ENCODE results near the gene SDCBP2. TPM values are rescaled to one million over a fixed set of nuclear protein-coding genes. Genes with fewer than 3 reads are reported as not detected.
A peak's percentile ranks its signal among the peaks of the same experiment; 100 is the strongest.

Gene SDCBP2
- total and polyA plus RNA-seq, 2 of the 13 experiments (the other 11 are each of a cell fraction or from before 2014, with no cell fraction given), result 1.2 to 2.4 TPM

DNA sequence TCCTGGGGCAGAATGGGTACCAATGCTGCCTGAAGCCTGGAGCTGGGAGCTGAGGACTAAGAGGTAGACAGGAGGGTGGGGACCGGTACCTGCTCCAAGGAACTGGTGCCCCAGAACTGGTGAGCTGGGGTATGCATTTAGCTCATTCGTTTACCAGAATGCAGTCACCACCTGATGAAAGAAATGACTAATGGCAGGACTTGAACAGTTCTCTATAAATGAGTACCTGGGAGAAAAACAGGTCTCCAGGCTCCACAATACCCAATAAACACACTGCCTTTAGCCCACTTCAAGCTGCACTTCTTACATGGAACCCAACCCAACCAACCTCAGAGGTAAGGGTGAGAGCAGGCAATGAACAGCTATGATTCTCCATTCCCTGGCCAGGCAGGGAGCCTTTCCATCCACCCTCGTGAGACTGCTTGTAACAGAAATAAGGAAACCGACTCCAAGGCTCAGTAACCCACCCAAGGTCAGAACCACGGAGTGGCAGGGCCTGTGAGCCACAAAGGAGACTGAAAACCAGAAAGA, 48.5 kb upstream of the SDCBP2 start:
- peaks cover 23 to 44% of the 10 kb centered on the region in 2 experiments for H3K36me3 ChIP-seq (replicated peaks in 1 of 2; ENCODE audit: control insufficient read depth in 1 of 2, insufficient read depth in 2 of 2, low read length in 2 of 2)

More for the DNA sequence above, 48.5 kb upstream of the SDCBP2 start:
- Histone ChIP-seq H3K27me3 (ENCODE audit: control insufficient read depth in 1 of 2, insufficient read depth in 2 of 2, low read length in 2 of 2) (no peaks in the 10 kb centered on the region), H3K79me2 (ENCODE audit: insufficient read depth, low read length) (peaks cover 80% of the 10 kb centered on the region), H3K4me3 (replicated peaks in 1 of 3; ENCODE audit: insufficient read depth in 1 of 3, low read depth in 2 of 3, low read length in 3 of 3) (no peak overlapping the region), H3K9me3 (ENCODE audit: low read length) (no peaks in the 10 kb centered on the region), H3K4me2 (ENCODE audit: low read depth, low read length) (no peak overlapping the region), H4K20me1 (ENCODE audit: insufficient read depth, low read length) (peaks cover 75% of the 10 kb centered on the region), H3K4me1 (ENCODE audit: insufficient read depth, low read length) (peaks cover 54% of the 10 kb centered on the region), H3K9ac (ENCODE audit: insufficient read depth, low read depth, low read length) (no peak overlapping the region), H2AFZ (ENCODE audit: low read length) (no peak overlapping the region), H3K27ac (ENCODE audit: extremely low read length, insufficient read depth, low read length) (peak overlapping the region; percentile 4)
- TF ChIP-seq, protein P1, sequence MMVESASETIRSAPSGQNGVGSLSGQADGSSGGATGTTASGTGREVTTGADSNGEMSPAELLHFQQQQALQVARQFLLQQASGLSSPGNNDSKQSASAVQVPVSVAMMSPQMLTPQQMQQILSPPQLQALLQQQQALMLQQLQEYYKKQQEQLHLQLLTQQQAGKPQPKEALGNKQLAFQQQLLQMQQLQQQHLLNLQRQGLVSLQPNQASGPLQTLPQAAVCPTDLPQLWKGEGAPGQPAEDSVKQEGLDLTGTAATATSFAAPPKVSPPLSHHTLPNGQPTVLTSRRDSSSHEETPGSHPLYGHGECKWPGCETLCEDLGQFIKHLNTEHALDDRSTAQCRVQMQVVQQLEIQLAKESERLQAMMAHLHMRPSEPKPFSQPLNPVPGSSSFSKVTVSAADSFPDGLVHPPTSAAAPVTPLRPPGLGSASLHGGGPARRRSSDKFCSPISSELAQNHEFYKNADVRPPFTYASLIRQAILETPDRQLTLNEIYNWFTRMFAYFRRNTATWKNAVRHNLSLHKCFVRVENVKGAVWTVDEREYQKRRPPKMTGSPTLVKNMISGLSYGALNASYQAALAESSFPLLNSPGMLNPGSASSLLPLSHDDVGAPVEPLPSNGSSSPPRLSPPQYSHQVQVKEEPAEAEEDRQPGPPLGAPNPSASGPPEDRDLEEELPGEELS (CRISPR knock-in tag; IDR thresholded peaks at IDR 0.05), result 0 out of 2 replicates have a peak, but pooled peaks have one; percentile 11
- TF ChIP-seq RBM22 (optimal IDR thresholded peaks at IDR 0.05; ENCODE audit: low read length) (peak; percentile 84), ATF7-NPFF (CRISPR knock-in tag; IDR thresholded peaks at IDR 0.05; ENCODE audit: low read depth) (no peak), NONO (IDR thresholded peaks at IDR 0.05) (no peak), NONO (CRISPR knock-in tag; conservative IDR thresholded peaks at IDR 0.05) (0 out of 2 replicates have a peak, but pooled peaks have one; percentile 27), ZNF501 (CRISPR knock-in tag; IDR thresholded peaks at IDR 0.05) (peak; percentile 56; the same call in 1 of the 2 replicates)
- TF ChIP-seq, protein P2, sequence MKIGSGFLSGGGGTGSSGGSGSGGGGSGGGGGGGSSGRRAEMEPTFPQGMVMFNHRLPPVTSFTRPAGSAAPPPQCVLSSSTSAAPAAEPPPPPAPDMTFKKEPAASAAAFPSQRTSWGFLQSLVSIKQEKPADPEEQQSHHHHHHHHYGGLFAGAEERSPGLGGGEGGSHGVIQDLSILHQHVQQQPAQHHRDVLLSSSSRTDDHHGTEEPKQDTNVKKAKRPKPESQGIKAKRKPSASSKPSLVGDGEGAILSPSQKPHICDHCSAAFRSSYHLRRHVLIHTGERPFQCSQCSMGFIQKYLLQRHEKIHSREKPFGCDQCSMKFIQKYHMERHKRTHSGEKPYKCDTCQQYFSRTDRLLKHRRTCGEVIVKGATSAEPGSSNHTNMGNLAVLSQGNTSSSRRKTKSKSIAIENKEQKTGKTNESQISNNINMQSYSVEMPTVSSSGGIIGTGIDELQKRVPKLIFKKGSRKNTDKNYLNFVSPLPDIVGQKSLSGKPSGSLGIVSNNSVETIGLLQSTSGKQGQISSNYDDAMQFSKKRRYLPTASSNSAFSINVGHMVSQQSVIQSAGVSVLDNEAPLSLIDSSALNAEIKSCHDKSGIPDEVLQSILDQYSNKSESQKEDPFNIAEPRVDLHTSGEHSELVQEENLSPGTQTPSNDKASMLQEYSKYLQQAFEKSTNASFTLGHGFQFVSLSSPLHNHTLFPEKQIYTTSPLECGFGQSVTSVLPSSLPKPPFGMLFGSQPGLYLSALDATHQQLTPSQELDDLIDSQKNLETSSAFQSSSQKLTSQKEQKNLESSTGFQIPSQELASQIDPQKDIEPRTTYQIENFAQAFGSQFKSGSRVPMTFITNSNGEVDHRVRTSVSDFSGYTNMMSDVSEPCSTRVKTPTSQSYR (CRISPR knock-in tag; IDR thresholded peaks at IDR 0.05; ENCODE audit: borderline replicate concordance), result no peak
- TF ChIP-seq, protein P3, sequence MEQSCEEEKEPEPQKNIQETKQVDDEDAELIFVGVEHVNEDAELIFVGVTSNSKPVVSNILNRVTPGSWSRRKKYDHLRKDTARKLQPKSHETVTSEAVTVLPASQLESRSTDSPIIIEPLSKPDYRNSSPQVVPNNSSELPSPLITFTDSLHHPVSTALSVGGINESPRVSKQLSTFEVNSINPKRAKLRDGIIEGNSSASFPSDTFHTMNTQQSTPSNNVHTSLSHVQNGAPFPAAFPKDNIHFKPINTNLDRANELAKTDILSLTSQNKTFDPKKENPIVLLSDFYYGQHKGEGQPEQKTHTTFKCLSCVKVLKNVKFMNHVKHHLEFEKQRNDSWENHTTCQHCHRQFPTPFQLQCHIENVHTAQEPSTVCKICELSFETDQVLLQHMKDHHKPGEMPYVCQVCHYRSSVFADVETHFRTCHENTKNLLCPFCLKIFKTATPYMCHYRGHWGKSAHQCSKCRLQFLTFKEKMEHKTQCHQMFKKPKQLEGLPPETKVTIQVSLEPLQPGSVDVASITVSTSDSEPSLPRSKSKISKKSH (CRISPR knock-in tag; IDR thresholded peaks at IDR 0.05; ENCODE audit: borderline replicate concordance), result 0 out of 2 replicates have a peak, but pooled peaks have one; percentile 16
- ATAC-seq, result no peak
- CTCF ChIA-PET (ENCODE audit: low intra/inter-chr PET ratio, low total read pairs), result no interaction called here
- POLR2A ChIA-PET, result interaction anchor here (1.3 kb wide), 1 partner anchor 52 kb away, joined by 4 read pairs; no protein-coding TSS in a partner anchor
- no peak for DNase-seq (ENCODE audit: low spot score)
- WGBS (ENCODE audit: low lambda C conversion rate), result 97% methylated on average over 5 of the region's 5 CpGs
- BruUV-seq (replicated peaks), result no TSS peak
- no peak for FAIRE-seq
- in situ Hi-C loops (cut with HindIII; ENCODE audit: extremely low pct_ligation_motif_present, low pct_unique_long_range_greater_than_20kb) (no loop called here), intact Hi-C loops (cut with micrococcal nuclease; ENCODE audit: unreplicated experiment) (no loop called here)
